Measurements from ENCODE around the gene LRRC55. TPM values are rescaled to one million over a fixed set of nuclear protein-coding genes. Genes with fewer than 3 reads are reported as not detected.

The LRRC55 gene
- total and polyA plus RNA-seq, 2 donors (not counting 3 experiments of a cell fraction or from before 2014, with no cell fraction given) = not detected

- TF ChIP-seq JUN (IDR thresholded peaks at IDR 0.05; ENCODE audit: borderline replicate concordance, insufficient read depth, insufficient read length, low read depth) (no peak), POLR2A (IDR thresholded peaks at IDR 0.05; ENCODE audit: low read depth, low read length) (no peak), MYC (IDR thresholded peaks at IDR 0.05; ENCODE audit: low read depth, low read length) (no peak), POLR2AphosphoS5 (IDR thresholded peaks at IDR 0.05; ENCODE audit: insufficient read depth, low read depth, low read length) (no peak), CTCF (IDR thresholded peaks at IDR 0.05; ENCODE audit: extremely low read depth in 1 of 2, insufficient read depth in 1 of 2, low read depth in 1 of 2, low read length in 2 of 2) (no peak), EZH2 (IDR thresholded peaks at IDR 0.05; ENCODE audit: borderline replicate concordance, low read depth, low read length, severe bottlenecking) (no peak), MAX (IDR thresholded peaks at IDR 0.05; ENCODE audit: insufficient read depth, insufficient read length) (no peak), FOS (IDR thresholded peaks at IDR 0.05; ENCODE audit: borderline replicate concordance, insufficient read depth, low read length) (no peak), GATA2 (IDR thresholded peaks at IDR 0.05; ENCODE audit: insufficient read depth, insufficient read length, low read depth, low read length) (no peak)
- FAIRE-seq (no peak), DNase-seq (ENCODE audit: low read depth, low spot score) (no peak)
- intact Hi-C loops (cut with micrococcal nuclease) = no loop called here
- Histone ChIP-seq H3K9me3 (replicated peaks; ENCODE audit: control insufficient read depth, insufficient read depth, low read length) (no peaks in the 10 kb centered on the region), H3K9ac (replicated peaks; ENCODE audit: extremely low read depth, insufficient read depth, low read length) (no peak overlapping the region), H4K20me1 (replicated peaks; ENCODE audit: control insufficient read depth, extremely low read depth, insufficient read depth, low read length) (no peaks in the 10 kb centered on the region), H3K4me1 (ENCODE audit: control insufficient read depth, extremely low read depth, insufficient read depth, low read length) (peaks cover under 1% of the 10 kb centered on the region), H3K9me1 (replicated peaks; ENCODE audit: control insufficient read depth, extremely low read depth, insufficient read depth, low read length) (no peaks in the 10 kb centered on the region), H3K4me3 (replicated peaks in 1 of 3; ENCODE audit: insufficient read depth in 1 of 3, low read depth in 1 of 3, low read length in 3 of 3) (no peak overlapping the region), H3K27me3 (ENCODE audit: control insufficient read depth in 2 of 2, insufficient read depth in 2 of 2, low read length in 2 of 2) (peaks cover 27 to 31% of the 10 kb centered on the region in 2 experiments), H3K4me2 (ENCODE audit: insufficient read depth, low read length) (no peak overlapping the region), H2AFZ (ENCODE audit: low read depth, low read length) (no peak overlapping the region), H3K79me2 (ENCODE audit: control insufficient read depth, insufficient read depth, low read length) (no peaks in the 10 kb centered on the region), H3K27ac (ENCODE audit: insufficient read depth, low read depth, low read length) (no peak overlapping the region), H3K36me3 (ENCODE audit: control insufficient read depth in 2 of 2, extremely low read depth in 1 of 2, insufficient read depth in 2 of 2, low read length in 2 of 2) (no peaks in the 10 kb centered on the region)
- CTCF ChIA-PET = interaction anchor here (0.9 to 3.7 kb wide), 4 partner anchors 9 to 399 kb away, joined by 3 to 31 read pairs (median 4); no protein-coding TSS in a partner anchor
- POLR2A ChIA-PET = no interaction called here
- dilution Hi-C loops (cut with MboI; ENCODE audit: extremely low pct_ligation_motif_present, low sequenced_read_pairs) = no loop called here
- BruUV-seq (replicated peaks) = no TSS peak
Measured at GRCh38 chr11:57240007-57240406, 58.3 kb downstream of the LRRC55 start.

Data from endothelial cell of umbilical vein (primary cell).